ENCODE measurements around the gene CERCAM.
A peak's percentile ranks its signal among the peaks of the same experiment; 100 is the strongest.

The CERCAM gene

DNA sequence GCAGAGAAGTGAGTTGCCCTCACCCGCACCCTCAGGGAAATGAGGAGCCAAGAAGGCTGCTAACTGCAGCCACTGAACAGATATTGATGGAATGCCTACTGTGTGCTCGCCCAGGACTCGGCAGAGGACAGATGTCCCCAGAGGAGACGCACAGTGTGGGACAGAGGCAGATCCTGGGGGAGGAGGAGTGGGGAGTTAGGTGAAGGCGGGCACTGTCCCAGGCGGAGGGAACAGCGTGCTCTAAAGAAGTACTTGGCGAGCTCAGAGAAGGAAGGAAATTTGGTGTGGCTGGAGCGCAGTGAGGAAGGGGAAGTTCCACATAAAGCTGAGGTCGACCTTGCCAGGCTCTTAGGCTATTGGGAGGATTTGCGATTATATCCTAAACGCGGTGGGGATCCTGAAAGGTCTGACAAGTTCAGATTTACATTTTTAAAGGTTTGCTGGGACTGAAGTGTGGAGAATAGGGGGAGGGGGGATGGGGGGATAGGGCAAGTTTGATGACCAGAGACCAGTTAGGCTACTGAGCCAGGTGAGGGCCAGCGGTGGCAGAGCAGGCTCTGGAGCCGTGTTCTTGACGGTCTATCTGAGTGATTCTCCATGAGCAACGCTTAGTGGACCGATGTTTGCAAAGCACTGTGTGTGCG lies 23.6 kb upstream of the CERCAM start:
- ATAC-seq, result peak; percentile 52
- TF ChIP-seq, protein P1, sequence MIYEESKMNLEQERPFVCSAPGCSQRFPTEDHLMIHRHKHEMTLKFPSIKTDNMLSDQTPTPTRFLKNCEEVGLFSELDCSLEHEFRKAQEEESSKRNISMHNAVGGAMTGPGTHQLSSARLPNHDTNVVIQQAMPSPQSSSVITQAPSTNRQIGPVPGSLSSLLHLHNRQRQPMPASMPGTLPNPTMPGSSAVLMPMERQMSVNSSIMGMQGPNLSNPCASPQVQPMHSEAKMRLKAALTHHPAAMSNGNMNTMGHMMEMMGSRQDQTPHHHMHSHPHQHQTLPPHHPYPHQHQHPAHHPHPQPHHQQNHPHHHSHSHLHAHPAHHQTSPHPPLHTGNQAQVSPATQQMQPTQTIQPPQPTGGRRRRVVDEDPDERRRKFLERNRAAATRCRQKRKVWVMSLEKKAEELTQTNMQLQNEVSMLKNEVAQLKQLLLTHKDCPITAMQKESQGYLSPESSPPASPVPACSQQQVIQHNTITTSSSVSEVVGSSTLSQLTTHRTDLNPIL (CRISPR knock-in tag; IDR thresholded peaks at IDR 0.05; ENCODE audit: low read depth), result no peak

DNA sequence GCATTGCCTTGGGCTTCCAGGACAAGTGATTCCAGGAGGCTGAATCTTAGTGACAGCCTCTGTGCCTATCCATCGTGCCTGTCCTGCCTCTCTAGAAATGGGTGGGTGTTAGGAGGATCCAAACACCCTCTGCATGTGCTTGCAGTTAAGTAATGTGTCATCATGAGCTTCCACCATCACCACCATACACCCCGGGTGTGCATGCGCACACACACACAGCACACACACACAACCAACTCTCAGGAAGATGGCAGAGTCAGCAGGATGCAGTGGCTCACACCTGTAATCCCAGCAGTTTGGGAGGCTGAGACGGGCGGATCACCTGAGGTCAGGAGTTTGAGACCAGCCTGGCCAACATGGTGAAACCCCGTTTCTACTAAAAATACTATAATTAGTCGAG lies 22.8 kb upstream of the CERCAM start:
- TF ChIP-seq SNAI2 (CRISPR knock-in tag; IDR thresholded peaks at IDR 0.05) (no peak), OSR1 (CRISPR knock-in tag; IDR thresholded peaks at IDR 0.05) (no peak)
- ATAC-seq, result no peak; the same call in 1 of the 3 replicates

DNA sequence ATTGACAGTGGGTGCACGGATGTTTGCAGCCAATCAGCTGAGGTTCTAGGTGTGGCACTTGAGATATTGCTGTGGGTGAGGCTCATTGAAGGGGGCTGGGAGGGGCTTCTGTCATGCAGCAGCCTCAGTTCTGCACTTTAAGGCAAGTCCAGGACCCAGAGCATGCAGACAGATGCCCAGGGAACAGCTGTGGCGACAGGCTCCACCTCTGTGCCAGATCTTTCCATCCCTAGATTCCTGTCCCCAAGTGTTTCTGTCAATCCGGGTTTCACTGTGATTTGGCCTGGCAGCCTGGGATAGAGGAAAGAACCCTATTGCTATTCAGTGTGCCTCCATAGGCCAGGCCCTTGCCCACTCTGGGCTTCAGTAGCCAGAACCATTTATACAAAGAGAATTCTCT lies 20.8 kb upstream of the CERCAM start:
- no peak for ATAC-seq
- TF ChIP-seq, protein P2, sequence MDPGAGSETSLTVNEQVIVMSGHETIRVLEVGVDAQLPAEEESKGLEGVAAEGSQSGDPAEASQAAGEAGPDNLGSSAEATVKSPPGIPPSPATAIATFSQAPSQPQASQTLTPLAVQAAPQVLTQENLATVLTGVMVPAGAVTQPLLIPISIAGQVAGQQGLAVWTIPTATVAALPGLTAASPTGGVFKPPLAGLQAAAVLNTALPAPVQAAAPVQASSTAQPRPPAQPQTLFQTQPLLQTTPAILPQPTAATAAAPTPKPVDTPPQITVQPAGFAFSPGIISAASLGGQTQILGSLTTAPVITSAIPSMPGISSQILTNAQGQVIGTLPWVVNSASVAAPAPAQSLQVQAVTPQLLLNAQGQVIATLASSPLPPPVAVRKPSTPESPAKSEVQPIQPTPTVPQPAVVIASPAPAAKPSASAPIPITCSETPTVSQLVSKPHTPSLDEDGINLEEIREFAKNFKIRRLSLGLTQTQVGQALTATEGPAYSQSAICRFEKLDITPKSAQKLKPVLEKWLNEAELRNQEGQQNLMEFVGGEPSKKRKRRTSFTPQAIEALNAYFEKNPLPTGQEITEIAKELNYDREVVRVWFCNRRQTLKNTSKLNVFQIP (CRISPR knock-in tag; IDR thresholded peaks at IDR 0.05; ENCODE audit: borderline replicate concordance, low read depth), result no peak
- TF ChIP-seq ZC3H10 (CRISPR knock-in tag; IDR thresholded peaks at IDR 0.05) (no peak), OSR1 (CRISPR knock-in tag; IDR thresholded peaks at IDR 0.05) (no peak), ZNF565 (CRISPR knock-in tag; conservative IDR thresholded peaks at IDR 0.05; ENCODE audit: low read depth) (no peak), ZNF70 (CRISPR knock-in tag; IDR thresholded peaks at IDR 0.05) (no peak), ARNTL (CRISPR knock-in tag; IDR thresholded peaks at IDR 0.05; ENCODE audit: borderline replicate concordance, low read depth) (no peak), ZFP3 (CRISPR knock-in tag; IDR thresholded peaks at IDR 0.05) (no peak), ISL1 (CRISPR knock-in tag; IDR thresholded peaks at IDR 0.05) (no peak), ZNF8 (CRISPR knock-in tag; IDR thresholded peaks at IDR 0.05) (no peak)
- TF ChIP-seq, protein P3, sequence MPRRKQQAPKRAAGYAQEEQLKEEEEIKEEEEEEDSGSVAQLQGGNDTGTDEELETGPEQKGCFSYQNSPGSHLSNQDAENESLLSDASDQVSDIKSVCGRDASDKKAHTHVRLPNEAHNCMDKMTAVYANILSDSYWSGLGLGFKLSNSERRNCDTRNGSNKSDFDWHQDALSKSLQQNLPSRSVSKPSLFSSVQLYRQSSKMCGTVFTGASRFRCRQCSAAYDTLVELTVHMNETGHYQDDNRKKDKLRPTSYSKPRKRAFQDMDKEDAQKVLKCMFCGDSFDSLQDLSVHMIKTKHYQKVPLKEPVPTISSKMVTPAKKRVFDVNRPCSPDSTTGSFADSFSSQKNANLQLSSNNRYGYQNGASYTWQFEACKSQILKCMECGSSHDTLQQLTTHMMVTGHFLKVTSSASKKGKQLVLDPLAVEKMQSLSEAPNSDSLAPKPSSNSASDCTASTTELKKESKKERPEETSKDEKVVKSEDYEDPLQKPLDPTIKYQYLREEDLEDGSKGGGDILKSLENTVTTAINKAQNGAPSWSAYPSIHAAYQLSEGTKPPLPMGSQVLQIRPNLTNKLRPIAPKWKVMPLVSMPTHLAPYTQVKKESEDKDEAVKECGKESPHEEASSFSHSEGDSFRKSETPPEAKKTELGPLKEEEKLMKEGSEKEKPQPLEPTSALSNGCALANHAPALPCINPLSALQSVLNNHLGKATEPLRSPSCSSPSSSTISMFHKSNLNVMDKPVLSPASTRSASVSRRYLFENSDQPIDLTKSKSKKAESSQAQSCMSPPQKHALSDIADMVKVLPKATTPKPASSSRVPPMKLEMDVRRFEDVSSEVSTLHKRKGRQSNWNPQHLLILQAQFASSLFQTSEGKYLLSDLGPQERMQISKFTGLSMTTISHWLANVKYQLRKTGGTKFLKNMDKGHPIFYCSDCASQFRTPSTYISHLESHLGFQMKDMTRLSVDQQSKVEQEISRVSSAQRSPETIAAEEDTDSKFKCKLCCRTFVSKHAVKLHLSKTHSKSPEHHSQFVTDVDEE (CRISPR knock-in tag; IDR thresholded peaks at IDR 0.05), result no peak
- TF ChIP-seq, protein P4, sequence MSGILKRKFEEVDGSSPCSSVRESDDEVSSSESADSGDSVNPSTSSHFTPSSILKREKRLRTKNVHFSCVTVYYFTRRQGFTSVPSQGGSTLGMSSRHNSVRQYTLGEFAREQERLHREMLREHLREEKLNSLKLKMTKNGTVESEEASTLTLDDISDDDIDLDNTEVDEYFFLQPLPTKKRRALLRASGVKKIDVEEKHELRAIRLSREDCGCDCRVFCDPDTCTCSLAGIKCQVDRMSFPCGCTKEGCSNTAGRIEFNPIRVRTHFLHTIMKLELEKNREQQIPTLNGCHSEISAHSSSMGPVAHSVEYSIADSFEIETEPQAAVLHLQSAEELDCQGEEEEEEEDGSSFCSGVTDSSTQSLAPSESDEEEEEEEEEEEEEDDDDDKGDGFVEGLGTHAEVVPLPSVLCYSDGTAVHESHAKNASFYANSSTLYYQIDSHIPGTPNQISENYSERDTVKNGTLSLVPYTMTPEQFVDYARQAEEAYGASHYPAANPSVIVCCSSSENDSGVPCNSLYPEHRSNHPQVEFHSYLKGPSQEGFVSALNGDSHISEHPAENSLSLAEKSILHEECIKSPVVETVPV (CRISPR knock-in tag; IDR thresholded peaks at IDR 0.05), result no peak

DNA sequence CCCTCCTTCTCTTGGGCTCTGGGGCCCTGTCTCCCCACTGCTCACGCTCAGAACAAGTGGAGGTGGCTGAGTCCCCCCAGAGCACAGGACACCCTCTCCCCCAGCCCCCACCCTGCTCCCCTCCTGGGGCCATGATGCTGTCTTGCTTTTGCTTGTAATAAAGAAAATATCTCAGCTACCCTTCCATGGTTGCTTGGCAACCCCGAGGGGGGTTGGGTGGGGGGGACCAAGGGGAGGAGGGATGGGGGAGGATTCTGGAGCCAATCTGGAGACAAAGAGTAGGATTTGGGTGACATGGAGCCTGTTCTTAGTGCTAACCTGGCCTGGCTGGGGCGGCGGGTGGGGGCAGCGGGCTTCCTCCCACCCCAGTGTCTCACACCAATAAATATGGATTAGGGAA lies 16.1 kb upstream of the CERCAM start:
- TF ChIP-seq, protein P3 (CRISPR knock-in tag; IDR thresholded peaks at IDR 0.05), result no peak
- TF ChIP-seq ZFP3 (CRISPR knock-in tag; IDR thresholded peaks at IDR 0.05), result no peak
- no peak for TF ChIP-seq ZFP30 (CRISPR knock-in tag; IDR thresholded peaks at IDR 0.05)
- no peak for TF ChIP-seq GLIS3 (CRISPR knock-in tag; IDR thresholded peaks at IDR 0.05)
- no peak for TF ChIP-seq ISL1 (CRISPR knock-in tag; IDR thresholded peaks at IDR 0.05)
- TF ChIP-seq, protein P1 (CRISPR knock-in tag; IDR thresholded peaks at IDR 0.05; ENCODE audit: low read depth), result no peak
- TF ChIP-seq, protein P4 (CRISPR knock-in tag; IDR thresholded peaks at IDR 0.05), result no peak
- TF ChIP-seq ESRRG (CRISPR knock-in tag; IDR thresholded peaks at IDR 0.05), result no peak
- no peak for TF ChIP-seq ZNF70 (CRISPR knock-in tag; IDR thresholded peaks at IDR 0.05)
- TF ChIP-seq, protein P2 (CRISPR knock-in tag; IDR thresholded peaks at IDR 0.05; ENCODE audit: borderline replicate concordance, low read depth), result no peak
- TF ChIP-seq ZNF8 (CRISPR knock-in tag; IDR thresholded peaks at IDR 0.05), result no peak
- no peak for TF ChIP-seq RARB (CRISPR knock-in tag; IDR thresholded peaks at IDR 0.05)
- no peak for TF ChIP-seq OSR1 (CRISPR knock-in tag; IDR thresholded peaks at IDR 0.05)
- no peak for TF ChIP-seq BACH2 (CRISPR knock-in tag; IDR thresholded peaks at IDR 0.05; ENCODE audit: borderline replicate concordance)
- ATAC-seq, result no peak
